ENCODE measurements around the gene NFX1.

DNA sequence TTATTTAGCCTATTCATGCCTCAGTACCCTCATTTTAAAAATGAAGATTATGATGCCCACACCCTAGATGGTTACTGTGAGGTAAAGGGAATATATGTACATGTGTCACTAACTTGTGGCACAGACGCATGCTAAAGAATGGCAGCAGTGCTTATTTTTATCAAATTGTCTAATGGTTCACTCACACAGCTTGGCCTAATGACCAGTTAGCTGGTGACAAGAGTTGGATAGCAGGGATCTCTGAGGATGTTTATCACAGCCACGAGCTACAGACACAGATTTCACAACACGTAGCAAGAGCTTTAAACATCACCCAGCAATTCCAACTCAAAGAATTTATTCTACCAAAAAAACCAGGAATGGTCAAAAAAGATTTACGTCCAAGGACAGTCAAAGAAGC lies 33.0 kb upstream of the NFX1 start:
- TF ChIP-seq CTCF (IDR thresholded peaks at IDR 0.05; ENCODE audit: insufficient read depth, low read length) (no peak), POLR2AphosphoS5 (IDR thresholded peaks at IDR 0.05; ENCODE audit: low read depth) (no peak), SPI1 (IDR thresholded peaks at IDR 0.05; ENCODE audit: borderline replicate concordance, low read depth) (no peak)
- TF ChIP-seq, protein P1, sequence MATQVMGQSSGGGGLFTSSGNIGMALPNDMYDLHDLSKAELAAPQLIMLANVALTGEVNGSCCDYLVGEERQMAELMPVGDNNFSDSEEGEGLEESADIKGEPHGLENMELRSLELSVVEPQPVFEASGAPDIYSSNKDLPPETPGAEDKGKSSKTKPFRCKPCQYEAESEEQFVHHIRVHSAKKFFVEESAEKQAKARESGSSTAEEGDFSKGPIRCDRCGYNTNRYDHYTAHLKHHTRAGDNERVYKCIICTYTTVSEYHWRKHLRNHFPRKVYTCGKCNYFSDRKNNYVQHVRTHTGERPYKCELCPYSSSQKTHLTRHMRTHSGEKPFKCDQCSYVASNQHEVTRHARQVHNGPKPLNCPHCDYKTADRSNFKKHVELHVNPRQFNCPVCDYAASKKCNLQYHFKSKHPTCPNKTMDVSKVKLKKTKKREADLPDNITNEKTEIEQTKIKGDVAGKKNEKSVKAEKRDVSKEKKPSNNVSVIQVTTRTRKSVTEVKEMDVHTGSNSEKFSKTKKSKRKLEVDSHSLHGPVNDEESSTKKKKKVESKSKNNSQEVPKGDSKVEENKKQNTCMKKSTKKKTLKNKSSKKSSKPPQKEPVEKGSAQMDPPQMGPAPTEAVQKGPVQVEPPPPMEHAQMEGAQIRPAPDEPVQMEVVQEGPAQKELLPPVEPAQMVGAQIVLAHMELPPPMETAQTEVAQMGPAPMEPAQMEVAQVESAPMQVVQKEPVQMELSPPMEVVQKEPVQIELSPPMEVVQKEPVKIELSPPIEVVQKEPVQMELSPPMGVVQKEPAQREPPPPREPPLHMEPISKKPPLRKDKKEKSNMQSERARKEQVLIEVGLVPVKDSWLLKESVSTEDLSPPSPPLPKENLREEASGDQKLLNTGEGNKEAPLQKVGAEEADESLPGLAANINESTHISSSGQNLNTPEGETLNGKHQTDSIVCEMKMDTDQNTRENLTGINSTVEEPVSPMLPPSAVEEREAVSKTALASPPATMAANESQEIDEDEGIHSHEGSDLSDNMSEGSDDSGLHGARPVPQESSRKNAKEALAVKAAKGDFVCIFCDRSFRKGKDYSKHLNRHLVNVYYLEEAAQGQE (IDR thresholded peaks at IDR 0.05; ENCODE audit: insufficient replicate concordance, low read depth), result no peak

All from HL-60 (cell line).